IPS-15b (cell line): Measurements from ENCODE around the gene GSG1L.
"Not testable (repeated sequence)": the region's sequence is repeated elsewhere in the genome, so short reads cannot be mapped to it uniquely, and the experiment has no call there.

Experiments
- H3K27me3 ChIP-seq: one replicate; pipeline ENCODE4 v1.6.1; 2013; ENCODE audit warnings: low read length; ENCODE audit not compliant: control insufficient read depth, insufficient read depth
- H3K36me3 ChIP-seq: one replicate; pipeline ENCODE4 v1.6.1; 2013; ENCODE audit warnings: low read length; ENCODE audit not compliant: control insufficient read depth, insufficient read depth
- H3K4me1 ChIP-seq: one replicate; pipeline ENCODE4 v1.6.1; 2013; ENCODE audit warnings: mild to moderate bottlenecking, low read length; ENCODE audit not compliant: control insufficient read depth, insufficient read depth
- H3K4me3 ChIP-seq: one replicate; pipeline ENCODE4 v1.5.1; 2013; ENCODE audit warnings: low read depth, low read length
- H3K9ac ChIP-seq: one replicate; pipeline ENCODE4 v1.6.1; 2013; ENCODE audit warnings: low read depth, mild to moderate bottlenecking, low read length
- H3K9me3 ChIP-seq: one replicate; pipeline ENCODE4 v1.6.1; 2013; ENCODE audit warnings: mild to moderate bottlenecking, low read length; ENCODE audit not compliant: control insufficient read depth, insufficient read depth

The GSG1L gene

GRCh38 chr16:27982184-27982583 is 81.3 kb downstream of the GSG1L start:
- H3K36me3 ChIP-seq: no peaks in the 10 kb centered on the region
- H3K9ac ChIP-seq: no peak overlapping the region
- H3K4me1 ChIP-seq: no peaks in the 10 kb centered on the region

GRCh38 chr16:27980919-27981700 is 82.4 kb downstream of the GSG1L start:
- no peaks in the 10 kb centered on the region for H3K9me3 ChIP-seq
- no peak overlapping the region for H3K9ac ChIP-seq
- H3K36me3 ChIP-seq: no peaks in the 10 kb centered on the region
- no peaks in the 10 kb centered on the region for H3K4me1 ChIP-seq
- H3K27me3 ChIP-seq: no peaks in the 10 kb centered on the region
- H3K4me3 ChIP-seq: no peak overlapping the region

More at GRCh38 chr16:27982184-27982583, 81.3 kb downstream of the GSG1L start:
- H3K9me3 ChIP-seq: no peaks in the 10 kb centered on the region
- H3K27me3 ChIP-seq: no peaks in the 10 kb centered on the region
- H3K4me3 ChIP-seq: no peak overlapping the region

GRCh38 chr16:27980076-27980775 is 83.3 kb downstream of the GSG1L start:
- no peaks in the 10 kb centered on the region for H3K27me3 ChIP-seq
- no peaks in the 10 kb centered on the region for H3K4me1 ChIP-seq
- no peak overlapping the region for H3K9ac ChIP-seq
- no peak overlapping the region for H3K4me3 ChIP-seq
- no peaks in the 10 kb centered on the region for H3K9me3 ChIP-seq
- no peaks in the 10 kb centered on the region for H3K36me3 ChIP-seq

GRCh38 chr16:27979668-27980067 is 83.8 kb downstream of the GSG1L start:
- not testable (repeated sequence) for H3K36me3 ChIP-seq, H3K9ac ChIP-seq, H3K4me1 ChIP-seq, H3K9me3 ChIP-seq, H3K27me3 ChIP-seq, H3K4me3 ChIP-seq

GRCh38 chr16:27978876-27979275 is 84.6 kb downstream of the GSG1L start:
- H3K4me3 ChIP-seq: no peak overlapping the region
- H3K9me3 ChIP-seq: no peaks in the 10 kb centered on the region
- no peaks in the 10 kb centered on the region for H3K4me1 ChIP-seq
- H3K36me3 ChIP-seq: no peaks in the 10 kb centered on the region
- no peak overlapping the region for H3K9ac ChIP-seq
- H3K27me3 ChIP-seq: no peaks in the 10 kb centered on the region

GRCh38 chr16:27977966-27978365 is 85.5 kb downstream of the GSG1L start:
- Histone ChIP-seq H3K9me3 (no peaks in the 10 kb centered on the region), H3K36me3 (no peaks in the 10 kb centered on the region), H3K4me3 (no peak overlapping the region), H3K4me1 (no peaks in the 10 kb centered on the region), H3K9ac (no peak overlapping the region), H3K27me3 (no peaks in the 10 kb centered on the region)

- Histone ChIP-seq H3K27me3 (no peaks in the 10 kb centered on the region), H3K36me3 (no peaks in the 10 kb centered on the region), H3K4me1 (peaks cover 3% of the 10 kb centered on the region), H3K9me3 (no peaks in the 10 kb centered on the region), H3K4me3 (no peak overlapping the region), H3K9ac (no peak overlapping the region)
Measured at GRCh38 chr16:27976990-27977389, 86.5 kb downstream of the GSG1L start.

- peaks cover 3% of the 10 kb centered on the region for H3K4me1 ChIP-seq
- H3K9me3 ChIP-seq: no peaks in the 10 kb centered on the region
- H3K9ac ChIP-seq: no peak overlapping the region
- H3K36me3 ChIP-seq: no peaks in the 10 kb centered on the region
- H3K27me3 ChIP-seq: no peaks in the 10 kb centered on the region
- H3K4me3 ChIP-seq: no peak overlapping the region
Measured at GRCh38 chr16:27974896-27975540, 88.5 kb downstream of the GSG1L start.

GRCh38 chr16:27973678-27974077 is 89.8 kb downstream of the GSG1L start:
- Histone ChIP-seq H3K36me3 (no peaks in the 10 kb centered on the region), H3K9ac (no peak overlapping the region), H3K4me3 (no peak overlapping the region), H3K27me3 (no peaks in the 10 kb centered on the region), H3K9me3 (no peaks in the 10 kb centered on the region), H3K4me1 (peaks cover 3% of the 10 kb centered on the region)

- Histone ChIP-seq H3K36me3 (no peaks in the 10 kb centered on the region), H3K9me3 (no peaks in the 10 kb centered on the region), H3K27me3 (no peaks in the 10 kb centered on the region), H3K4me1 (peaks cover 3% of the 10 kb centered on the region), H3K9ac (no peak overlapping the region), H3K4me3 (no peak overlapping the region)
Measured at GRCh38 chr16:27972500-27972899, 91.0 kb downstream of the GSG1L start.

GRCh38 chr16:27969574-27969973 is 93.9 kb downstream of the GSG1L start:
- no peak overlapping the region for H3K9ac ChIP-seq
- H3K36me3 ChIP-seq: no peaks in the 10 kb centered on the region
- H3K4me1 ChIP-seq: peaks cover 3% of the 10 kb centered on the region
- no peak overlapping the region for H3K4me3 ChIP-seq
- H3K9me3 ChIP-seq: no peaks in the 10 kb centered on the region
- H3K27me3 ChIP-seq: no peaks in the 10 kb centered on the region

GRCh38 chr16:27967169-27967568 is 96.3 kb downstream of the GSG1L start:
- H3K9ac ChIP-seq: no peak overlapping the region
- no peaks in the 10 kb centered on the region for H3K9me3 ChIP-seq
- H3K27me3 ChIP-seq: no peaks in the 10 kb centered on the region
- no peak overlapping the region for H3K4me3 ChIP-seq
- H3K4me1 ChIP-seq: no peaks in the 10 kb centered on the region
- H3K36me3 ChIP-seq: no peaks in the 10 kb centered on the region
